Gastrocnemius medialis (tissue), 4 donors: ENCODE data around the gene P3R3URF. TPM values are rescaled to one million over a fixed set of nuclear protein-coding genes. Genes with fewer than 3 reads are reported as not detected.

ENCODE experiments used
- ATAC-seq, 2 donors: fragments of 150-250 bp; one replicate each; pipeline ENCODE4 v1.9.1; 2016
- DNase-seq, 2 donors: peaks; one replicate each; pipeline ENCODE4 v3.0.0-alpha.2; 2019
- H3K27ac ChIP-seq, 4 donors: fragments of 200-600 bp; sonication (generic); 1 replicate in 1 of 4; 2 replicates in 3 of 4; pipeline ENCODE4 v1.5.1; 2016 to 2018; ENCODE audit warnings: mild to moderate bottlenecking in 2 of 4, moderate library complexity in 1 of 4
- H3K27me3 ChIP-seq, 3 donors: fragments of 200-600 bp; sonication (generic) in 2 of 3; 1 replicate in 1 of 3; 2 replicates in 2 of 3; pipeline versions ENCODE4 v1.5.1 to v1.6.0; 2016 to 2019; ENCODE audit warnings: mild to moderate bottlenecking in 1 of 3, moderate library complexity in 1 of 3
- H3K36me3 ChIP-seq, 2 donors: fragments of 200-600 bp; sonication (generic) in 1 of 2; one replicate each; pipeline ENCODE4 v1.5.1; 2017 to 2018
- H3K4me1 ChIP-seq, 2 donors: fragments of 200-600 bp; sonication (generic) in 1 of 2; one replicate each; pipeline ENCODE4 v1.5.1; 2016 to 2017; ENCODE audit warnings: mild to moderate bottlenecking in 2 of 2
- H3K4me3 ChIP-seq, 4 donors: fragments of 200-600 bp; sonication (generic) in 3 of 4; 1 replicate in 1 of 4; 2 replicates in 3 of 4; pipeline ENCODE4 v1.5.1; 2016 to 2019; ENCODE audit warnings: mild to moderate bottlenecking in 2 of 4
- H3K9me3 ChIP-seq, 3 donors: fragments of 200-600 bp; sonication (generic) in 2 of 3; 1 replicate in 1 of 3; 2 replicates in 2 of 3; pipeline ENCODE4 v1.5.1; 2016 to 2019
- CTCF ChIP-seq, 5 experiments: fragments of 450-650 bp in 3 of 5; fragments of 200-600 bp in 2 of 5; sonication (generic) in 2 of 5; IDR thresholded peaks in 4 of 5; conservative IDR thresholded peaks in 1 of 5; 1 replicate in 4 of 5; 2 replicates in 1 of 5; pipeline ENCODE4 v1.5.1; 2016 to 2019; ENCODE audit warnings: antibody characterized with exemption in 5 of 5, mild to moderate bottlenecking in 3 of 5, moderate library complexity in 3 of 5
- POLR2A ChIP-seq, 2 donors: fragments of 450-650 bp; IDR thresholded peaks; one replicate each; pipeline ENCODE4 v1.6.1; 2017; ENCODE audit warnings: antibody characterized with exemption in 2 of 2, mild to moderate bottlenecking in 2 of 2, moderate library complexity in 2 of 2
- in situ Hi-C, 4 donors: fragments of 200-750 bp; cut with MboI; loops; one replicate each; pipeline versions ENCODE4 v1.15.0 to v1.8.0; 2017; ENCODE audit warnings: low sequenced_read_pairs in 4 of 4
- intact Hi-C: fragments of 100-400 bp; cut with DNase I; formaldehyde crosslinking; loops from one replicate; pipeline ENCODE4 v1.15.1; 2023; ENCODE audit warnings: low total_unique reads
- total RNA-seq, 4 donors: library from RNA; depleted of rRNA; stranded (reverse); fragments of >200 nt; gene quantifications; one replicate each; pipeline versions ENCODE4 v1.1.0 to v1.2.3, GENCODE V29; 2016

Gene P3R3URF
- total RNA-seq, 4 donors from 2014 or later, result not detected

GRCh38 chr1:46188295-46189030, 12.2 kb upstream of the P3R3URF start:
- H3K9me3 ChIP-seq, result no peaks in the 10 kb centered on the region
- ATAC-seq (no peak), DNase-seq (no peak)
- in situ Hi-C loops, result no loop called here
- peak overlapping the region in 3 of 4 donors; percentile 10 to 55 (median 37) for H3K27ac ChIP-seq
- no peak for TF ChIP-seq CTCF (IDR thresholded peaks at IDR 0.05 in 4 of 5, conservative IDR thresholded peaks at IDR 0.05 in 1 of 5)
- TF ChIP-seq POLR2A (IDR thresholded peaks at IDR 0.05), result no peak
- H3K4me1 ChIP-seq, result peaks cover 6 to 24% of the 10 kb centered on the region in 2 donors
- H3K27me3 ChIP-seq, result no peaks in the 10 kb centered on the region
- intact Hi-C loops, result loop anchor here (10.0 kb wide), 2 partner anchors 304 to 434 kb away; partner anchors contain the start of gene IPP
- H3K36me3 ChIP-seq, result peaks cover 0 to 57% of the 10 kb centered on the region in 2 donors
- no peak overlapping the region for H3K4me3 ChIP-seq

GRCh38 chr1:46187106-46187869, 11.0 kb upstream of the P3R3URF start:
- TF ChIP-seq POLR2A (IDR thresholded peaks at IDR 0.05), result no peak
- TF ChIP-seq CTCF (IDR thresholded peaks at IDR 0.05 in 4 of 5, conservative IDR thresholded peaks at IDR 0.05 in 1 of 5), result no peak
- Histone ChIP-seq H3K9me3 (no peaks in the 10 kb centered on the region), H3K27me3 (no peaks in the 10 kb centered on the region), H3K36me3 (peaks cover 0 to 45% of the 10 kb centered on the region in 2 donors), H3K27ac (peak overlapping the region; percentile 34 to 65 (median 50)), H3K4me1 (peaks cover 16 to 36% of the 10 kb centered on the region in 2 donors), H3K4me3 (no peak overlapping the region)
- no peak for ATAC-seq
- DNase-seq, result no peak
- intact Hi-C loops, result loop anchor here (10.0 kb wide), 2 partner anchors 302 to 432 kb away; partner anchors contain the start of gene IPP
- in situ Hi-C loops, result no loop called here

- Histone ChIP-seq H3K4me3 (no peak overlapping the region), H3K27me3 (no peaks in the 10 kb centered on the region), H3K9me3 (no peaks in the 10 kb centered on the region), H3K36me3 (peaks cover 0 to 33% of the 10 kb centered on the region in 2 donors), H3K27ac (peak overlapping the region in 2 of 4 donors; percentile 93), H3K4me1 (peaks cover 17 to 36% of the 10 kb centered on the region in 2 donors)
- TF ChIP-seq POLR2A (IDR thresholded peaks at IDR 0.05), result no peak
- no peak for TF ChIP-seq CTCF (IDR thresholded peaks at IDR 0.05 in 4 of 5, conservative IDR thresholded peaks at IDR 0.05 in 1 of 5)
- in situ Hi-C loops, result no loop called here
- no peak for DNase-seq
- ATAC-seq, result no peak
- intact Hi-C loops, result loop anchor here (10.0 kb wide), 2 partner anchors 301 to 431 kb away; partner anchors contain the start of gene IPP
Observed at GRCh38 chr1:46186076-46186475, 9.8 kb upstream of the P3R3URF start.

- Histone ChIP-seq H3K4me1 (peaks cover 17 to 36% of the 10 kb centered on the region in 2 donors), H3K36me3 (peaks cover 0 to 23% of the 10 kb centered on the region in 2 donors)
- in situ Hi-C loops, result loop anchor here in 3 of 4 donors (5.0 kb wide), 1 partner anchor 148 kb away; no protein-coding TSS in a partner anchor
Observed at GRCh38 chr1:46184920-46185658, 8.8 kb upstream of the P3R3URF start.

More at GRCh38 chr1:46184920-46185658, 8.8 kb upstream of the P3R3URF start:
- DNase-seq, result no peak
- intact Hi-C loops, result loop anchor here (10.0 kb wide), 2 partner anchors 300 to 430 kb away; partner anchors contain the start of gene IPP
- H3K9me3 ChIP-seq, result no peaks in the 10 kb centered on the region
- H3K4me3 ChIP-seq, result no peak overlapping the region
- TF ChIP-seq CTCF (IDR thresholded peaks at IDR 0.05 in 4 of 5, conservative IDR thresholded peaks at IDR 0.05 in 1 of 5) (no peak), POLR2A (IDR thresholded peaks at IDR 0.05) (no peak)
- no peaks in the 10 kb centered on the region for H3K27me3 ChIP-seq
- ATAC-seq, result no peak
- peak overlapping the region; percentile 93 to 95 (median 94) for H3K27ac ChIP-seq
